GM12872 (cell line): ENCODE results near the gene FAM217A.

Experiments used
- TF ChIP-seq, protein P1 (sequence below): IDR thresholded peaks from 3 replicates; pipeline ENCODE4 v1.5.1; 2011; ENCODE audit warnings: low read depth, mild to moderate bottlenecking, low read length, moderate library complexity; ENCODE audit not compliant: insufficient read depth

The FAM217A gene

DNA sequence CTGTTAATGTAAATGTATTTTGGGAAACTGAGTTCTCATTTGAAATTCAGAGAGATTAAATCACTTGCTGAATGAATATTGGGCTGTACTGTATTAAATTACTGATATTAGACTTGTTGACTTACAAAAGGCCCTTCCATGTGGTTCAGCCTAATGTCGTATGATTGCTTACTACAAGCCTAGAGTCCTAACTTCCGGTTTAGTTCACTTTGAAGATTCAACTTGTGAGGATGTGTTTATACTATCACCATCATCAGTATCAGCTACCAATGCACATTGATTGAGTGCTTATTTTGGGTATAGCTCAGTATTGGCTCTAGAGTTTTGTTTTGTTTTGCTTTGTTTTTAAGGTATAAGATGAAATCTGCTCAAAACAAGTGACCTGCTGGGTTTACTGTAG lies 48.3 kb downstream of the FAM217A start:
- TF ChIP-seq, protein P1, sequence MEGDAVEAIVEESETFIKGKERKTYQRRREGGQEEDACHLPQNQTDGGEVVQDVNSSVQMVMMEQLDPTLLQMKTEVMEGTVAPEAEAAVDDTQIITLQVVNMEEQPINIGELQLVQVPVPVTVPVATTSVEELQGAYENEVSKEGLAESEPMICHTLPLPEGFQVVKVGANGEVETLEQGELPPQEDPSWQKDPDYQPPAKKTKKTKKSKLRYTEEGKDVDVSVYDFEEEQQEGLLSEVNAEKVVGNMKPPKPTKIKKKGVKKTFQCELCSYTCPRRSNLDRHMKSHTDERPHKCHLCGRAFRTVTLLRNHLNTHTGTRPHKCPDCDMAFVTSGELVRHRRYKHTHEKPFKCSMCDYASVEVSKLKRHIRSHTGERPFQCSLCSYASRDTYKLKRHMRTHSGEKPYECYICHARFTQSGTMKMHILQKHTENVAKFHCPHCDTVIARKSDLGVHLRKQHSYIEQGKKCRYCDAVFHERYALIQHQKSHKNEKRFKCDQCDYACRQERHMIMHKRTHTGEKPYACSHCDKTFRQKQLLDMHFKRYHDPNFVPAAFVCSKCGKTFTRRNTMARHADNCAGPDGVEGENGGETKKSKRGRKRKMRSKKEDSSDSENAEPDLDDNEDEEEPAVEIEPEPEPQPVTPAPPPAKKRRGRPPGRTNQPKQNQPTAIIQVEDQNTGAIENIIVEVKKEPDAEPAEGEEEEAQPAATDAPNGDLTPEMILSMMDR = no peak

- TF ChIP-seq, protein P1 = no peak
These were observed 49.2 kb downstream of the FAM217A start for GRCh38 chr6:4029687-4030086.

- TF ChIP-seq, protein P1 = no peak
These were observed 50.9 kb downstream of the FAM217A start for GRCh38 chr6:4028051-4028450.

- TF ChIP-seq, protein P1 = no peak
These were observed 53.3 kb downstream of the FAM217A start for GRCh38 chr6:4025681-4026080.

DNA sequence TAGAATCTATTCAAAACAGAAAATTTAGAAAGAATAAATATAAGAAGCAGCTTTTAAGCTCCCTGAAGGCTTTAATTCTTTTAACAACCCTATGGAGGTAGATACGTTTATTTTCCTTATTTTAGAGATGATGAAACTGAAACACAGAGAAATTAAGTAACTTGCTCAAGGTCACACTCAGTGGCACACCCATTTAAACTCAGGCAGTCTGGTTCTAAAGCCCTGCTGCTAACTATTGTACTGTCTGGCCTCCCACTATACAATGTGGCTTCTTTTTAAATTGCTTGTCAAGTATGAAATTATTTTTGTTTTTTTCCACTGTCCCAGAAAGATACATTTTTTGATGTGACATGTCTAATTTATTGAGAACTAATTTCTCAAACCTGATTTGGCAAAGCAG lies 55.7 kb downstream of the FAM217A start:
- TF ChIP-seq, protein P1 = no peak

DNA sequence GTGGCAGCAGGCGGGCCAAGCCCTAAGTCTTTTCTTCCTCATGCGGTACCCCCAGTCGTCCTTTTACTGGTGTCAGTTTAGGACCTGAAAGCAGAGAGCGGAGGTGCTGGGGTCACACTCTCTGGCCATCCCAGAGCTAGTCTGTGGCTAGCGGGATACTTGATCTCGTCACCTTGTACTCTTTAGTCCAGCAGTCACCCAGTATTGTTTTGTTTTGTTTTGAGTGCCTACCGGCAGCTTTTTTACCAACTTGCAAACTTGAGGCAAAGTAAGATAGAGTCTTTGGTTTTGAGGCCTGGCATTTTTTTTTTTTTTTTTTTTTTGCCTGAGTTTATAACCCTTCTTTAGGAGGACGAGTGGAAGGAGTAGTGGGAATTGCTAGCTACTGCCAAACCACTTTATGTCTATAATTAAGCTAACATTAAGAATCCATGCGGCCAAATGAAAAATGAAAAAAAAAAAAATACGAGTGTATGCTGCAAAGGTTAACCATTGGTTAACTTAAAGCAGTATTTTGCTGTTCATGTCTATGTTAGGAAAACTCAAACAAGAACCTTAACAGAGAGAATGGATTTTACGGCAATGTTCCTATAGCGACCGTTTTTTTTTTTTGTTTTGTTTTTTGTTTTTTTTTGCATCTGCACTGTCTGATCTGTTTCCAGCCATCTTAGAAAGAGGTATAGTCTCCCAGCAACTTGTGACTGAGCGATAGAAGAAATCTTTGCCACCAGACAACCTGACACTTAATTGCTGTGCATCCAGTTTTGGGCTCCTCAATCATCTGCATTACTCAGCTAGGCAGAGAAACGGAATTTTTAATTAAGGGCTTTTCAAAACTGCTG lies 56.9 kb downstream of the FAM217A start:
- TF ChIP-seq, protein P1 = no peak

DNA sequence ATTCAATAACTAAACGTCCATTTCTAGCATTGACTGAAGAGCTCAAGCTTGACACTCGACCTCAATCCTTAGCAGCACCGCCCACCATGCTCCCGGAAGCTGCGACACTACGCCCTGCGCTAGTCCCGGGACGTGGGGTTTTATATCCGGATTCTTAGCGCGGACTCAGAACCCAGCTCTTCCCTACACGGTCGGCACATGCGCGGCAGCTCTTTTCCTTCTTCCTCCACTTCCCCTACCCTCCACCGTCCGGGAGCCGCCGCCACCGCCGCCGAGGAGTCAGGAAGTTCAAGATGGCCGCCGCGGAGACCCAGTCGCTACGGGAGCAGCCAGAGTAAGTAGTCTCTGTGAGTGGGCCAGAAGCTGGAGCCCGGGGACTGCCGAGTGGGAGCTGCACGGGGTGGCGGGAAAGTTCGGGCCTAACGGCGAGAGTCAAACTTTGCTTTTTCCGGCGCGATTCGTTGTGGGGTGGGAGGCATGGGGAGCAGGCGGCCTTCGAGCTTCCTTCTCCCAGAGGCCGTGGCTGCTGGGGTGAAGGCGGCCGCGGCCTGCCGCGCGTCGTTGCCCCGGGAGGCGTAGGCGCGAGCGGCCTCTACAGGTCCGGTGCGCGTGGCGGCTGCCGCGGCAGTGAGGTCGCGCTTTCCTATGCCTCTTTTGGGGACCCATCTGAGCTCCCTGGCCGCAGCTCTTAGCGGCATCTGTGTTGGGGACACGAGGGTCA lies 57.6 kb downstream of the FAM217A start:
- TF ChIP-seq, protein P1 = peak; percentile 54; the same call in 2 of the 3 replicates
